HepG2 (cell line): ENCODE data around the gene KSR1. TPM values are rescaled to one million over a fixed set of nuclear protein-coding genes. Genes with fewer than 3 reads are reported as not detected.
A peak's percentile ranks its signal among the peaks of the same experiment; 100 is the strongest.

Experiments
- ATAC-seq: fragments of 200-7000 bp; cut with Tn5 transposase; 3 replicates; pipeline ENCODE4 v1.9.1; 2020; ENCODE audit warnings: mild to moderate bottlenecking, moderate library complexity
- BruUV-seq: library from RNA; stranded (reverse); fragments of 400-500 nt; replicated peaks from 2 replicates; lab custom pipeline; 2021; lab: Mats Ljungman, UMichigan
- CTCF ChIA-PET: fragments of 300-600 bp; formaldehyde crosslinking; extraction: SDS; loops from one replicate; lab custom pipeline; 2021; ENCODE audit warnings: low total read pairs, inconsistent platforms, low intra/inter-chr PET ratio; lab: Yijun Ruan, JAX
- POLR2A ChIA-PET: fragments of 350-600 bp; sonication (Branson Sonifier 250); formaldehyde crosslinking; loops from one replicate; lab custom pipeline; 2020; ENCODE audit warnings: antibody characterized with exemption, inconsistent platforms; lab: Yijun Ruan, JAX
- DNase-seq: peaks from one replicate; pipeline ENCODE4 v3.0.0-alpha.2; 2015; ENCODE audit warnings: low spot score
- FAIRE-seq: peaks from 3 replicates; lab custom pipeline; 2011; peaks lifted over from hg19 to GRCh38; lab: Jason Lieb, UNC
- H2AFZ ChIP-seq: one replicate; pipeline ENCODE4 v1.6.1; 2011; ENCODE audit warnings: low read length, inconsistent platforms
- H3K27ac ChIP-seq: fragments of 300-600 bp; 3 replicates; pipeline ENCODE4 v1.8.0; 2011; ENCODE audit warnings: mixed run types, mild to moderate bottlenecking, mixed read lengths, low read length, inconsistent platforms; ENCODE audit not compliant: insufficient read depth; ENCODE audit errors: extremely low read length
- H3K27me3 ChIP-seq, 2 experiments: fragments of 200-600 bp in 1 of 2; 2 replicates in 1 of 2; 3 replicates in 1 of 2; pipeline versions ENCODE4 v1.6.0 to v1.8.0; 2011; ENCODE audit warnings: low read length in 2 of 2, mild to moderate bottlenecking in 2 of 2, moderate library complexity in 2 of 2, inconsistent platforms in 1 of 2; ENCODE audit not compliant: insufficient read depth in 2 of 2, control insufficient read depth in 1 of 2
- H3K36me3 ChIP-seq, 2 experiments: fragments of 200-600 bp in 1 of 2; replicated peaks in 1 of 2; 2 replicates in 1 of 2; 3 replicates in 1 of 2; pipeline versions ENCODE4 v1.5.1 to v1.8.0; 2011; ENCODE audit warnings: low read length in 2 of 2, inconsistent platforms in 1 of 2; ENCODE audit not compliant: insufficient read depth in 2 of 2, control insufficient read depth in 1 of 2
- H3K4me1 ChIP-seq: 2 replicates; pipeline ENCODE4 v1.5.1; 2012; ENCODE audit warnings: low read length, inconsistent platforms; ENCODE audit not compliant: insufficient read depth
- H3K4me2 ChIP-seq: 2 replicates; pipeline ENCODE4 v1.6.0; 2011; ENCODE audit warnings: low read depth, low read length, inconsistent platforms
- H3K4me3 ChIP-seq, 3 experiments: fragments of 200-600 bp in 1 of 3; sonication (generic), shearing (Covaris generic) in 1 of 3; replicated peaks in 1 of 3; 2 replicates each; pipeline ENCODE4 v1.5.1; 2011 to 2016; ENCODE audit warnings: low read length in 3 of 3, inconsistent platforms in 2 of 3, low read depth in 2 of 3, mild to moderate bottlenecking in 2 of 3, control low read depth in 1 of 3, mixed read lengths in 1 of 3; ENCODE audit not compliant: insufficient read depth in 1 of 3
- H3K79me2 ChIP-seq: one replicate; pipeline ENCODE4 v1.6.1; 2011; ENCODE audit warnings: low read length, inconsistent platforms; ENCODE audit not compliant: insufficient read depth
- H3K9ac ChIP-seq: 2 replicates; pipeline ENCODE4 v1.6.0; 2011; ENCODE audit warnings: mild to moderate bottlenecking, low read depth, low read length, inconsistent platforms; ENCODE audit not compliant: insufficient read depth
- H3K9me3 ChIP-seq: 2 replicates; pipeline ENCODE4 v1.5.1; 2012; ENCODE audit warnings: mild to moderate bottlenecking, low read length
- H4K20me1 ChIP-seq: 2 replicates; pipeline ENCODE4 v1.6.0; 2011; ENCODE audit warnings: inconsistent platforms, mild to moderate bottlenecking, low read length, moderate library complexity; ENCODE audit not compliant: insufficient read depth
- BHLHE40 ChIP-seq: IDR thresholded peaks from 2 replicates; pipeline ENCODE4 v1.6.1; 2011; ENCODE audit warnings: low read length, improper control_type of control experiment
- CHD2 ChIP-seq: IDR thresholded peaks from 2 replicates; pipeline ENCODE4 v1.6.1; 2011; ENCODE audit warnings: low read depth, low read length, improper control_type of control experiment
- FOSL2 ChIP-seq: sonication (generic); formaldehyde crosslinking; IDR thresholded peaks from 2 replicates; pipeline ENCODE4 v1.4.0; 2020; ENCODE audit warnings: missing genetic modification reagents
- KDM6A ChIP-seq: IDR thresholded peaks from 2 replicates; pipeline ENCODE4 v1.6.1; 2016; ENCODE audit warnings: low read depth
- NCOR1 ChIP-seq: fragments of 200-600 bp; sonication (generic); IDR thresholded peaks from 2 replicates; pipeline ENCODE4 v1.7.0; 2017; ENCODE audit warnings: antibody characterized with exemption, low read length, borderline replicate concordance
- NFIC ChIP-seq: IDR thresholded peaks from 2 replicates; pipeline ENCODE4 v1.6.1; 2012; ENCODE audit warnings: mild to moderate bottlenecking, low read length, inconsistent platforms
- NR0B2 ChIP-seq: sonication (generic); formaldehyde crosslinking; IDR thresholded peaks from 2 replicates; pipeline ENCODE4 v1.4.0; 2020; ENCODE audit warnings: mild to moderate bottlenecking, missing genetic modification reagents
- SKIL ChIP-seq: sonication (generic); formaldehyde crosslinking; IDR thresholded peaks from 2 replicates; pipeline ENCODE4 v1.8.0; 2022; ENCODE audit warnings: missing genetic modification reagents, mild to moderate bottlenecking, moderate library complexity, borderline replicate concordance
- SMC3 ChIP-seq: IDR thresholded peaks from 2 replicates; pipeline ENCODE4 v1.6.1; 2011; ENCODE audit warnings: low read length, improper control_type of control experiment
- SP5 ChIP-seq: IDR thresholded peaks from 2 replicates; pipeline ENCODE4 v1.6.1; 2016; ENCODE audit warnings: low read depth, borderline replicate concordance
- STAG1 ChIP-seq: sonication (generic); formaldehyde crosslinking; IDR thresholded peaks from 2 replicates; pipeline ENCODE4 v1.4.0; 2020; ENCODE audit warnings: missing genetic modification reagents
- XRCC5 ChIP-seq: fragments of 200-400 bp; formaldehyde crosslinking; optimal IDR thresholded peaks from 2 replicates; pipeline ENCODE3; 2017; ENCODE audit warnings: mild to moderate bottlenecking, low read length
- ZBTB8A ChIP-seq: sonication (generic); formaldehyde crosslinking; IDR thresholded peaks from 2 replicates; pipeline ENCODE4 v1.4.0; 2020; ENCODE audit warnings: mild to moderate bottlenecking, low read depth, missing genetic modification reagents, borderline replicate concordance
- ZNF337 ChIP-seq: sonication (generic); formaldehyde crosslinking; IDR thresholded peaks from 2 replicates; pipeline ENCODE4 v1.5.1; 2020; ENCODE audit warnings: missing genetic modification reagents, low read depth, mild to moderate bottlenecking, borderline replicate concordance
- ZNF558 ChIP-seq: sonication (generic); formaldehyde crosslinking; IDR thresholded peaks from 2 replicates; pipeline ENCODE4 v1.9.0; 2022; ENCODE audit warnings: mild to moderate bottlenecking, missing genetic modification reagents, borderline replicate concordance
- WGBS: methylation state at CpG from one replicate; pipeline ENCODE4 v1.1.6; 2017; ENCODE audit warnings: low lambda C conversion rate; 5-methylcytosine and 5-hydroxymethylcytosine counted together
- in situ Hi-C: cut with HindIII; loops from 2 replicates; pipeline ENCODE4 v1.10.0; 2017; ENCODE audit warnings: low pct_unique_long_range_greater_than_20kb; ENCODE audit not compliant: extremely low pct_ligation_motif_present
- intact Hi-C: fragments of 100-400 bp; cut with micrococcal nuclease; formaldehyde crosslinking; loops from one replicate; pipeline ENCODE4 v1.10.0; 2022; ENCODE audit not compliant: unreplicated experiment
- polyA plus RNA-seq, 8 experiments: library from polyadenylated mRNA; depleted of rRNA in 3 of 8; stranded (reverse) in 7 of 8; unstranded in 1 of 8; fragments of >200 nt; fragmentation: Illumina TruSeq in 4 of 8; extraction: Trizol in 4 of 8; gene quantifications; 2 replicates each; pipeline versions ENCODE4 v1.2.1 to v1.2.3, GENCODE V29; 2011 to 2016; ENCODE audit warnings: low read depth in 4 of 8, missing spikeins in 1 of 8, mixed read lengths in 1 of 8; ENCODE audit not compliant: insufficient read depth in 1 of 8
- total RNA-seq, 5 experiments: library from RNA; depleted of rRNA; stranded (reverse); fragments of >200 nt; fragmentation: Illumina TruSeq; extraction: Trizol; gene quantifications; 2 replicates each; pipeline ENCODE4 v1.2.3, GENCODE V29; 2016; ENCODE audit warnings: low read depth in 1 of 5

KSR1 gene
- total and polyA plus RNA-seq, 2 of the 13 experiments (the other 11 are each of a cell fraction or from before 2014, with no cell fraction given): 10.1 to 16.6 TPM

- Histone ChIP-seq H3K36me3 (peaks cover 1 to 3% of the 10 kb centered on the region in 2 experiments; a peak in 1 of 5 replicates), H3K4me1 (peaks cover 43% of the 10 kb centered on the region)
- TF ChIP-seq ZNF337 (CRISPR knock-in tag): no peak
- no peak for TF ChIP-seq ZBTB8A (CRISPR knock-in tag)
- no peak for TF ChIP-seq SMC3
- TF ChIP-seq SKIL (CRISPR knock-in tag): no peak
- TF ChIP-seq, all 625 proteins: peak for 0
- H3K4me3 ChIP-seq: no peak overlapping the region
- FAIRE-seq: no peak
- no peak overlapping the region for H3K27ac ChIP-seq
- no peak overlapping the region for H2AFZ ChIP-seq
- peaks cover 17% of the 10 kb centered on the region; the same call in 1 of the 2 replicates for H4K20me1 ChIP-seq
- H3K9ac ChIP-seq: no peak overlapping the region
- no peak for DNase-seq
- ChIA-PET CTCF (interaction anchor here (0.8 to 2.1 kb wide), 4 partner anchors 31 to 75 kb away, joined by 3 to 9 read pairs (median 4); no protein-coding TSS in a partner anchor), POLR2A (interaction anchor here (0.9 kb wide), 1 partner anchor 35 kb away, joined by 3 read pairs; no protein-coding TSS in a partner anchor)
- no peak for ATAC-seq
- in situ Hi-C loops (no loop called here), intact Hi-C loops (no loop called here)
- peaks cover 4% of the 10 kb centered on the region for H3K79me2 ChIP-seq
- H3K4me2 ChIP-seq: no peak overlapping the region
- H3K9me3 ChIP-seq: no peaks in the 10 kb centered on the region
- BruUV-seq: no TSS peak
- no peaks in the 10 kb centered on the region for H3K27me3 ChIP-seq
- 90% methylated on average over 4 of the region's 5 CpGs for WGBS
These were observed 112.6 kb downstream of the KSR1 start for GRCh38 chr17:27568811-27569210.

- Histone ChIP-seq H3K27me3 (no peaks in the 10 kb centered on the region), H3K79me2 (peaks cover 4% of the 10 kb centered on the region), H4K20me1 (peaks cover 17% of the 10 kb centered on the region; the same call in 1 of the 2 replicates), H3K4me1 (peaks cover 48% of the 10 kb centered on the region), H3K27ac (peak overlapping the region; percentile 35), H2AFZ (no peak overlapping the region), H3K4me3 (no peak overlapping the region), H3K36me3 (peaks cover 1% of the 10 kb centered on the region in 2 experiments; a peak in 1 of 5 replicates), H3K9me3 (no peaks in the 10 kb centered on the region), H3K4me2 (peak overlapping the region; percentile 60), H3K9ac (no peak overlapping the region)
- WGBS: 56% methylated on average over 5 of the region's 6 CpGs
- ChIA-PET POLR2A (interaction anchor here (0.7 to 1.5 kb wide), 2 partner anchors 75 to 111 kb away, joined by 3 to 7 read pairs; no protein-coding TSS in a partner anchor), CTCF (interaction anchor here (0.8 to 2.1 kb wide), 5 partner anchors 31 to 113 kb away, joined by 3 to 9 read pairs (median 3); partner anchors contain the start of gene KSR1)
- in situ Hi-C loops: no loop called here
- BruUV-seq: no TSS peak
- ATAC-seq: peak; percentile 67
- no peak for DNase-seq
- intact Hi-C loops: no loop called here
- FAIRE-seq: peak; percentile 60
- TF ChIP-seq STAG1 (CRISPR knock-in tag): peak; percentile 35
- TF ChIP-seq CHD2: no peak
- no peak for TF ChIP-seq NR0B2
- no peak for TF ChIP-seq ZNF558
- TF ChIP-seq XRCC5: peak; percentile 91
- TF ChIP-seq SP5 (CRISPR knock-in tag): peak; percentile 55; the same call in 1 of the 2 replicates
- TF ChIP-seq BHLHE40: no peak
- TF ChIP-seq NCOR1: no peak
- TF ChIP-seq FOSL2 (CRISPR knock-in tag): 0 out of 2 replicates have a peak, but pooled peaks have one; percentile 4
- peak; percentile 35; the same call in 1 of the 2 replicates for TF ChIP-seq SMC3
- no peak for TF ChIP-seq KDM6A
- TF ChIP-seq NFIC: no peak
These were observed 113.0 kb downstream of the KSR1 start for GRCh38 chr17:27569257-27569722.
